HUES6 (cell line): ENCODE measurements around the gene OLFML1.

Source experiments
- H3K27ac ChIP-seq: 2 replicates; pipeline ENCODE4 v1.7.0; 2013; ENCODE audit warnings: low read depth, mild to moderate bottlenecking, low read length, inconsistent platforms
- H3K27me3 ChIP-seq: 2 replicates; pipeline ENCODE4 v1.6.1; 2013; ENCODE audit warnings: low read length; ENCODE audit not compliant: control insufficient read depth, insufficient read depth
- H3K36me3 ChIP-seq: 2 replicates; pipeline ENCODE4 v1.6.1; 2013; ENCODE audit warnings: low read length; ENCODE audit not compliant: control insufficient read depth, insufficient read depth
- H3K4me1 ChIP-seq: 2 replicates; pipeline ENCODE4 v1.6.1; 2013; ENCODE audit warnings: low read length; ENCODE audit not compliant: control insufficient read depth, insufficient read depth
- H3K4me3 ChIP-seq: 2 replicates; pipeline ENCODE4 v1.5.1; 2013; ENCODE audit warnings: low read depth, low read length
- H3K9ac ChIP-seq: one replicate; pipeline ENCODE4 v1.6.1; 2013; ENCODE audit warnings: mild to moderate bottlenecking, low read length
- H3K9me3 ChIP-seq: 2 replicates; pipeline ENCODE4 v1.6.1; 2013; ENCODE audit warnings: low read depth, low read length; ENCODE audit not compliant: control insufficient read depth, insufficient read depth

Gene OLFML1

DNA sequence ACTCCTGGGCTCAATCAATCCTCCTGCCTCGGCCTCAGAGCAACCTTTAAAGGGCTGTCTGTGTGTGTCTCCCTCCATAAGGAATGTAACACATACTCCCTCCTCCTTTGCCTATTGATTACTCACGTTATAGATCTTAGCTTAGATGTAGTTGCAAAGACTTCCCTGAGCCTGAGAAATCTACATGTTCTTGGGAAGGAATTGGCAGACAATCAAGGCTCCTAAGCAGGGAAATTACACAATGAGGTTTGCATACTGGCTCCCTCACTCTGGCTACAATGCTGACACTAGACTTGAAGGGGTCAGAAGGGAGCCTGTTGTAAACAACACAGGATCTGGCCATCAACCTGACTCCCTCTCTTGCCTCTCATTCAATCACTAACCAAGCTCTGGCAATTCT, 5.2 kb upstream of the OLFML1 start:
- H3K36me3 ChIP-seq, result no peaks in the 10 kb centered on the region
- H3K9me3 ChIP-seq, result no peaks in the 10 kb centered on the region
- H3K27ac ChIP-seq, result no peak overlapping the region
- H3K27me3 ChIP-seq, result no peaks in the 10 kb centered on the region
- H3K9ac ChIP-seq, result no peak overlapping the region
- H3K4me3 ChIP-seq, result no peak overlapping the region
- H3K4me1 ChIP-seq, result peaks cover 8% of the 10 kb centered on the region

DNA sequence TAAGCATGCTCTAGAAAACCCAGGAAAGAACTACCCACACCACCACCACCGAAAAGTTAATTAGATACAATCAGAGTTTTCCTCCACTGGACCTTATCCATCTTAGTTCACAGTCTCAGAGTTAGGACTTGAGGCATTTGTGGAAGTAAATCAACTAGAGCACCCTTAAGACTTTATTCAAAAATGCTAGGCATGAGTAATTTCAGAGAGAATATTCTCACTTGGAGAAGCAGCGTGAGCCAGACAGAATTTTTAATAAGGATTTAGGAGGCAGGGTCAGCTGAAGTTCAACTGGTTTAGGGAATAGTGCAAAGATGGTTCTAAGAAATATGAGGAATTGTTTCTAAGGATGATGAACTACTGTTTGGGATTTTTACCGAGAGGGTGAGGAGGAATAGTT, 1.2 kb upstream of the OLFML1 start:
- H3K27me3 ChIP-seq, result no peaks in the 10 kb centered on the region
- H3K4me1 ChIP-seq, result peaks cover 12% of the 10 kb centered on the region
- H3K4me3 ChIP-seq, result no peak overlapping the region
- no peak overlapping the region for H3K9ac ChIP-seq
- H3K9me3 ChIP-seq, result no peaks in the 10 kb centered on the region
- H3K36me3 ChIP-seq, result no peaks in the 10 kb centered on the region
- no peak overlapping the region for H3K27ac ChIP-seq

DNA sequence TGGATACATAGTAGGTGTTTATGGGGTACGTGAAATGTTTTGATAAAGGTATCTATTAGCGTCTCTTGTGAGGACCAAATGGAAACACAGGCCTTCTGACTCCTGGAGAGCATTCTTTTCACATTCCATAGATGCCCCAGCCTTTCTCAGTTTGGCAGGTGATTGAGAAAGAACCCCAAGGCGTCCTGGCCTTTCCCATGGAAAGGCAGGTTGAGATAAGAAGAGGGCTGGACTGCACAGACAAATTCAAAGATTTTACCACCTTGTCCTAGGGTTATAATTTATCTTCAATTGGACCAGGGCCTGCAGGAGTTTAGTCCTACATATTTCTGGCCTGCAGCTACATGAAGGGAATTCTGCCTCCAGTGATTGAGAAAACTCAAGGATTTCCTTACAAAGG, 661 bp upstream of the OLFML1 start:
- no peaks in the 10 kb centered on the region for H3K36me3 ChIP-seq
- H3K9ac ChIP-seq, result no peak overlapping the region
- no peaks in the 10 kb centered on the region for H3K27me3 ChIP-seq
- H3K4me1 ChIP-seq, result peaks cover 12% of the 10 kb centered on the region
- no peaks in the 10 kb centered on the region for H3K9me3 ChIP-seq
- no peak overlapping the region for H3K4me3 ChIP-seq
- H3K27ac ChIP-seq, result no peak overlapping the region; the same call in 1 of the 2 replicates

DNA sequence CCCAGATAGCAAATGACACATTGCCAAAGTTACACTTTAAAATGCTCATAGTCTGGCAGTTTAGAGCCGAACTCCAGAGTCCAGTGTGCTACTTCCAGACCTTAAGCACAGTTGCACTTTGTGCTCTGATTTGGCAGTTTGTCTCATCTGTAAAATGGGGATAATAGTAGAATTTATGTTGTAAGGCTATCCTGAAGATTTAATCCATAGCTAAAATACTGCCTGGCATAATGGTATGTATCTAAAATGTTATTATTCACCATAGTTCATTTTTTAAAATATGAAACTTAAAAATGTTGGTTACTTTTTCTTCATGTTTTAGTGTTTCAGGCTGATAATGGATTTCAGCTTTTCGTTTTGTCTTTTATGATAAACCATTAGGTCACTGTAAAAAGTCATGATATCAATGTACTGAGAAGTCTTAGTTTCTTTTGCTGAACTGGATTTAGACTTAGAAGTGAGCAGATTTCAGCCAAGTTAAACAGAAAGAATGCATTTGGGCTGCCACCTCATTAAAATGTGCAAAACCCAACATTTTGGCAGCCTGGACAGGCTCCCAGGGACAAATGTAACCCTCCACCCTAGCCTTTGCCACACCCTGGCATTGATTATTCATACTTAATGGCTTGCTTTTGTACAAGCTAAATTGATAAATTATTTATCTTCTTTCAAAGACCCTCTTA, 933 bp downstream of the OLFML1 start:
- Histone ChIP-seq H3K36me3 (no peaks in the 10 kb centered on the region), H3K4me1 (peaks cover 9% of the 10 kb centered on the region), H3K4me3 (no peak overlapping the region), H3K27ac (no peak overlapping the region), H3K9me3 (no peaks in the 10 kb centered on the region), H3K9ac (no peak overlapping the region), H3K27me3 (no peaks in the 10 kb centered on the region)

DNA sequence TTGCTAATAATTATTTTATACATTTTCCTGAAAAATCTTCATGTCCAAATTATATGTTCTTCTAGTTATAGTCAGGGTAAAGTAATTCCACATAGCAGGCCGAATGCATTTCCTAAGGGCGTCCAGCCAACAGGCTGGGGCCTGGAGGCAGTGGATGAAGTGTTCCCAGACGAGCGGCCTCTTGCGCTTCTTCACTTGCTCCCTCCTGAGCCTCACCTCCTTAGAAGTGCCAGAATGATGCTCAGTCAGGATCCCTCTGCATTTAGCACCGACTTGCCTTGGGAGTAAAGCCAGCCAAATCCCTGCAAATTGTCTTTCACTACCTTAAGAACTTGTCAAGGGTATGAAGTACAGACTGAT, 1.5 kb downstream of the OLFML1 start:
- H3K27me3 ChIP-seq, result no peaks in the 10 kb centered on the region
- no peak overlapping the region for H3K27ac ChIP-seq

DNA sequence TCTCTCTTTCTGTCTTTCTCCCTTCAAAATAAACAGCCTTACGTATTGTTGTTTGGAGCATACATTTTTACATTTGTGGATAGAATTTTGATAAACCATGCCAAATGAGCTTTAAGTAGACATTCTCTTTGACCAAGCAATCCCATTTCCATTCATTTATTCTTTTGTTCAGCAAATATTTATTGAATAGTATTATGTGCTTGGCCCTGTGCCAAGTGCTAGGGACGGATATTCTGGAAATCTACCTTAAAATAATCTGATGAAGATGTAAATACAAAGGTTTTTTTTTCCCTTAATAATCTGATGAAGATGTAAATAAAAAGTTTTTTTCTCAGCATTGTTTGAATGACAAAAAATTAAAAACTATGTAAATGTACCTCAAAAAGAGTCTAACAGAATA, 2.1 kb downstream of the OLFML1 start:
- H3K36me3 ChIP-seq, result no peaks in the 10 kb centered on the region
- no peaks in the 10 kb centered on the region for H3K9me3 ChIP-seq
- H3K4me3 ChIP-seq, result no peak overlapping the region
- H3K4me1 ChIP-seq, result peaks cover 12% of the 10 kb centered on the region
- H3K9ac ChIP-seq, result no peak overlapping the region
- H3K27me3 ChIP-seq, result no peaks in the 10 kb centered on the region
- no peak overlapping the region for H3K27ac ChIP-seq

More for the DNA sequence above, 1.5 kb downstream of the OLFML1 start:
- peaks cover 9% of the 10 kb centered on the region for H3K4me1 ChIP-seq
- H3K9ac ChIP-seq, result no peak overlapping the region
- no peak overlapping the region for H3K4me3 ChIP-seq
- no peaks in the 10 kb centered on the region for H3K9me3 ChIP-seq
- H3K36me3 ChIP-seq, result no peaks in the 10 kb centered on the region

DNA sequence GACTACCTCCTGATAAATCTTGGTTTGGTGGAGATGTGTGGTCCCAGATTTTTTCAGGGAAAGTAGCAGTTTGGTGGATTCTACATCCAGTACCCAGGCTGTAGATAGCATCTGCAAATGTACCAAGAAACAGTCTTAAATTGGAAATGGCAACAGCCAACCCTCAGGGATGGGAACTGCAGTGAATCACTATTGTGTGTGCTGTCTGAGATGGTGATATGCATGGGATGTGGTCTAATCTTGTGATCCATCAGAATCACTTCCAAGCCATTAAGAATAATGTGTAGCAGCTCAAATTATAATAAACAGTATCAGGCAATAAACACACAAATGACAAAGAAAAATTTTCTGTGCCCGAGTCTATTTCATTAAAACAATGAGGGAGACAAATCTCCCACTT, 3.4 kb downstream of the OLFML1 start:
- H3K9ac ChIP-seq, result no peak overlapping the region
- no peak overlapping the region for H3K27ac ChIP-seq
- H3K4me1 ChIP-seq, result peaks cover 12% of the 10 kb centered on the region
- H3K9me3 ChIP-seq, result no peaks in the 10 kb centered on the region
- no peaks in the 10 kb centered on the region for H3K36me3 ChIP-seq
- H3K4me3 ChIP-seq, result no peak overlapping the region
- H3K27me3 ChIP-seq, result no peaks in the 10 kb centered on the region

DNA sequence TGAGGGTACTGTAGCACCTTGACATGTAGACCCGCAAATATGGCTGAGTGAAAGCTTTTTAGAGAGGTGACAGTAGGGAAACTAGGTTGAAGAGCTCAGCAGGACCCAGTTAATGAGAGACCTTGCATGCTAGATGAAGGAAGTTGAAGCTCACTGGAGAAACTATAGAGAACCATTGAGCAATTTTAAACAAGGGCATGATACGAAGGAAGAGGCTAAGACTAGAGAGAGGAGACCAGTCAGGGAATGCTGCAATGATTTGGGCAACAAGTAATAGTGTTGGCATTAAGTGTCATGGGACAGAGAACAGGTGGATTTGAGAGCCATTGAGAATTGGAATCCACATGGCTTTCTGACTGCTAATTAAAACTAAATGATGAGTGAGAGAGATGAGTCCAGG, 4.1 kb downstream of the OLFML1 start:
- H3K36me3 ChIP-seq, result no peaks in the 10 kb centered on the region
- H3K4me1 ChIP-seq, result peaks cover 12% of the 10 kb centered on the region
- no peaks in the 10 kb centered on the region for H3K27me3 ChIP-seq
- no peaks in the 10 kb centered on the region for H3K9me3 ChIP-seq
- H3K27ac ChIP-seq, result no peak overlapping the region
- H3K9ac ChIP-seq, result no peak overlapping the region
- H3K4me3 ChIP-seq, result no peak overlapping the region

DNA sequence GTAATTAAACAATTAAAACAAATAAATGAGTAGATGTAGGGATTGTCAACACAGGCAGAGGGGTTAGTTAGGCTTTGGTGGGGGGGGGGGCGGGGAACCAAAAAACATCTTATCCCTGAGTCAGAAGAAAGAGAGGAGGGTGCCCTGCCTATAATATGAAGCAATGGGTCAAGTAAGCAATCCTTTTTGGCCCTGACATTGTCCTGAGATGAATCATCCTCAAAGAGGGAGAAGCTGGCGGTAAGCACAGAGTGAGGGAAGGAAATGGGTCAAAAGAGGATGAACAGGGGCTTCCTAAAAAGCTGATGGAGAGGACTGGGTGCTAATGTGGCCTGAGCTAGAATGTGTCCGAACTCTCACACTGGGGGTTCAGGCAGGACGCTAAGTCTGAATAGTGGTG, 4.7 kb downstream of the OLFML1 start:
- Histone ChIP-seq H3K4me1 (peaks cover 8% of the 10 kb centered on the region), H3K9ac (no peak overlapping the region), H3K9me3 (no peaks in the 10 kb centered on the region), H3K4me3 (no peak overlapping the region), H3K36me3 (no peaks in the 10 kb centered on the region), H3K27ac (no peak overlapping the region), H3K27me3 (no peaks in the 10 kb centered on the region)

DNA sequence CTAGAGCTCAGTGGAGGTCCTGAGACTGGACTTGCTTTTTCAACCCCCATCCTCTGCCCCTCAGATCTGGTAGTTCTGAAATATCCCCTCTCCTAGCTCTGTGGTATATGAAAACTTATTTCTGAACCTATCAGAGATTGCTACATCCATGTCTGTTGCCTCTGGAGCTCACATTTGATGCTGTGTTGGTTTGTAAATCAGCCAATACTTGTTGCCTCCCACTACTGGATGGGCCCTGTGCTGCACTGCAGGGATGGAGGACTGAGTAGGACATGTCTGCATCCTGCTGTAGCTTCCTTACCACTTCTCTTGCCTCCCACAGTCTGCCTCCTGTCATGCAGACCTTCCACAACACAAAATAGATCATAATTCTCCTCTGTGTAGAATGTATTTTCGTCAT, 5.2 kb downstream of the OLFML1 start:
- Histone ChIP-seq H3K9ac (no peak overlapping the region), H3K36me3 (no peaks in the 10 kb centered on the region), H3K4me1 (peaks cover 3% of the 10 kb centered on the region), H3K27me3 (no peaks in the 10 kb centered on the region), H3K9me3 (no peaks in the 10 kb centered on the region), H3K4me3 (no peak overlapping the region), H3K27ac (no peak overlapping the region)

DNA sequence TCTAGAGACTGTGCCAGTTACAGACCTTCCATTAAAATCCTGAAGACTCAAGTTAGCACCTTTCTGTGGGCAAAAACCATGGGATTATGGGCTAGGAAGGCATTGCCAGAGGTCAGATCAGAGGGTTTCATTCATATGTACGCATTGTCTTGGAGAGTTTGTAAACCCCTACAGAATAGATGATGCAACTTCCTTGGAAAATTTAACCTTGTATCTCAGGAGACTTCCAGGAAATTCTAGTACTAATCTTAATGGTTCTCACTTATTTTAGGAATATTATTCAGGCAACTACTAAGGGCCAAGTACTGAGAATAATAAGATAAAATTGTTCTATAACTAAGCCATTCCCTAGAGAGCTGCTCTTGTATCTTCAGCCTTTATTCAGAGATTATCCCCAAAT, 6.9 kb downstream of the OLFML1 start:
- Histone ChIP-seq H3K27me3 (no peaks in the 10 kb centered on the region), H3K36me3 (no peaks in the 10 kb centered on the region), H3K4me1 (peaks cover 3% of the 10 kb centered on the region), H3K27ac (no peak overlapping the region), H3K9ac (no peak overlapping the region), H3K9me3 (no peaks in the 10 kb centered on the region), H3K4me3 (no peak overlapping the region)

DNA sequence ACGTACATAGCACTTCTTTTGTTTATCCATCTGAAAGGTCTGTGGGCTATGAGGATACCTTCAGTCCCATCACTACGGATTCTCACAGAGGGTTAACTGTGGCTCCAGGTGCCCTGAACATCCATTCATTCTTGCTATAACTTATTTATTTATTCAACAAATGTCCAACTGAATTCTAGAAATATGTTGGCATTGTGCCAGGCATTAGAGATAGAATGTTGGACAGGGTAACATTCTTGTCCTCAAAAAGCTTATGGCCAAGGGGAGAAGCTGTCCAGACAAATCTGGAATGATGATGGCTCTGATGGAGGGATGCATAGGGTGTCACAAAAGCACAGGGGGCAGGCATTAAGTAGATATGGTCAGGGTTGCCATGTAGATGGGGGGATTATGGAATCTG, 8.4 kb downstream of the OLFML1 start:
- H3K9ac ChIP-seq, result no peak overlapping the region
- no peaks in the 10 kb centered on the region for H3K36me3 ChIP-seq
- H3K27me3 ChIP-seq, result no peaks in the 10 kb centered on the region
- H3K4me3 ChIP-seq, result no peak overlapping the region
- H3K4me1 ChIP-seq, result peaks cover 4% of the 10 kb centered on the region
- no peak overlapping the region for H3K27ac ChIP-seq
- no peaks in the 10 kb centered on the region for H3K9me3 ChIP-seq
